Hindlimb muscle (tissue), 1 donor: ENCODE results near the gene SURF1. TPM values are rescaled to one million over a fixed set of nuclear protein-coding genes. Genes with fewer than 3 reads are reported as not detected.
"Not testable (repeated sequence)": the region's sequence is repeated elsewhere in the genome, so short reads cannot be mapped to it uniquely, and the experiment has no call there.

Source experiments
- DNase-seq: peaks from one replicate; pipeline ENCODE4 v3.0.0-alpha.2; 2013
- polyA plus RNA-seq: library from polyadenylated mRNA; unstranded; fragments of 120-200 nt; gene quantifications from one replicate; pipeline ENCODE4 v1.2.1, GENCODE V29; 2013; ENCODE audit not compliant: insufficient read length

SURF1 gene
- polyA plus RNA-seq = 35.5 TPM

- peak; percentile 84 for DNase-seq
Measured at GRCh38 chr9:133356391-133357091, at the start of gene SURF1, which contains the start of gene SURF2. Gene SURF1 (minus strand): TSS chr9:133356487. CDS start chr9:133356453, 34 bp downstream. Gene SURF2 (plus strand): TSS chr9:133356550. CDS start chr9:133356593, 43 bp downstream.

- peak; percentile 27 for DNase-seq
Measured at GRCh38 chr9:133405508-133406438, 49.5 kb upstream of the SURF1 start.

- no peak for DNase-seq
Measured at GRCh38 chr9:133404454-133405002, 48.2 kb upstream of the SURF1 start.

GRCh38 chr9:133403766-133404453 lies 47.6 kb upstream of the SURF1 start:
- DNase-seq = no peak

- no peak for DNase-seq
Measured at GRCh38 chr9:133402689-133403088, 46.4 kb upstream of the SURF1 start.

GRCh38 chr9:133401588-133401987 lies 45.3 kb upstream of the SURF1 start:
- DNase-seq = no peak

- DNase-seq = no peak
Measured at GRCh38 chr9:133400292-133400691, 44.0 kb upstream of the SURF1 start.

GRCh38 chr9:133397895-133398294 lies 41.6 kb upstream of the SURF1 start:
- DNase-seq = no peak

GRCh38 chr9:133397370-133397769 lies 41.1 kb upstream of the SURF1 start:
- no peak for DNase-seq

- no peak for DNase-seq
Measured at GRCh38 chr9:133396952-133397351, 40.7 kb upstream of the SURF1 start.

GRCh38 chr9:133394687-133395271 lies 38.5 kb upstream of the SURF1 start:
- DNase-seq = no peak

GRCh38 chr9:133393399-133393798 lies 37.1 kb upstream of the SURF1 start:
- no peak for DNase-seq

GRCh38 chr9:133392308-133392707 lies 36.0 kb upstream of the SURF1 start:
- DNase-seq = not testable (repeated sequence)

- not testable (repeated sequence) for DNase-seq
Measured at GRCh38 chr9:133391449-133391848, 35.2 kb upstream of the SURF1 start.

GRCh38 chr9:133390713-133391112 lies 34.4 kb upstream of the SURF1 start:
- no peak for DNase-seq

GRCh38 chr9:133389562-133389961 lies 33.3 kb upstream of the SURF1 start:
- no peak for DNase-seq

GRCh38 chr9:133389025-133389557 lies 32.8 kb upstream of the SURF1 start:
- DNase-seq = no peak

- no peak for DNase-seq
Measured at GRCh38 chr9:133387680-133388079, 31.4 kb upstream of the SURF1 start.

GRCh38 chr9:133386338-133386737 lies 30.1 kb upstream of the SURF1 start:
- no peak for DNase-seq

- no peak for DNase-seq
Measured at GRCh38 chr9:133385452-133385851, 29.2 kb upstream of the SURF1 start.

- no peak for DNase-seq
Measured at GRCh38 chr9:133384736-133385321, 28.5 kb upstream of the SURF1 start.
